Right renal cortex interstitium (tissue), 3 donors: Measurements from ENCODE around the gene LCN15. TPM values are rescaled to one million over a fixed set of nuclear protein-coding genes. Genes with fewer than 3 reads are reported as not detected.
"Not testable (repeated sequence)": the region's sequence is repeated elsewhere in the genome, so short reads cannot be mapped to it uniquely, and the experiment has no call there.

Experiments used
- DNase-seq, 3 donors: peaks; one replicate each; pipeline ENCODE4 v3.0.0-alpha.2; 2013; ENCODE audit warnings: low read depth in 3 of 3, low spot score in 2 of 3
- polyA plus RNA-seq, 3 donors: library from polyadenylated mRNA; unstranded; fragments of 120-200 nt; gene quantifications; one replicate each; pipeline ENCODE4 v1.2.1, GENCODE V29; 2013; ENCODE audit not compliant: insufficient read length in 3 of 3

LCN15 gene
- polyA plus RNA-seq, 3 donors, result 0.04 TPM; not detected in 2

- no peak for DNase-seq
Measured at GRCh38 chr9:136795000-136795348, 30.7 kb upstream of the LCN15 start.

GRCh38 chr9:136794281-136794999, 30.1 kb upstream of the LCN15 start:
- DNase-seq, result no peak

- no peak for DNase-seq
Measured at GRCh38 chr9:136793086-136793946, 29.0 kb upstream of the LCN15 start.

- DNase-seq, result no peak
Measured at GRCh38 chr9:136792321-136793085, 28.2 kb upstream of the LCN15 start.

- no peak for DNase-seq
Measured at GRCh38 chr9:136791516-136792276, 27.4 kb upstream of the LCN15 start.

- peak; percentile 94 to 98 (median 97) for DNase-seq
Measured at GRCh38 chr9:136790640-136791515, 26.6 kb upstream of the LCN15 start, which contains the start of gene TMEM141. Gene TMEM141, plus strand, starts transcription at chr9:136791344. Its CDS starts 27 bp downstream, at chr9:136791371.

- no peak for DNase-seq
Measured at GRCh38 chr9:136789523-136789937, 25.2 kb upstream of the LCN15 start.

GRCh38 chr9:136788644-136789522, 24.6 kb upstream of the LCN15 start:
- DNase-seq, result not testable (repeated sequence)

GRCh38 chr9:136787690-136788400, 23.5 kb upstream of the LCN15 start:
- DNase-seq, result no peak

GRCh38 chr9:136786983-136787382, 22.7 kb upstream of the LCN15 start:
- not testable (repeated sequence) for DNase-seq

GRCh38 chr9:136786451-136786850, 22.1 kb upstream of the LCN15 start:
- no peak for DNase-seq

GRCh38 chr9:136785565-136786355, 21.4 kb upstream of the LCN15 start:
- not testable (repeated sequence) for DNase-seq

GRCh38 chr9:136784997-136785361, 20.7 kb upstream of the LCN15 start:
- no peak for DNase-seq

GRCh38 chr9:136784249-136784996, 20.1 kb upstream of the LCN15 start:
- no peak for DNase-seq

GRCh38 chr9:136782452-136782851, 18.1 kb upstream of the LCN15 start:
- no peak for DNase-seq

- no peak for DNase-seq
Measured at GRCh38 chr9:136779808-136780207, 15.5 kb upstream of the LCN15 start.
